HepG2 (cell line): ENCODE measurements around the gene SENP7. TPM values are rescaled to one million over a fixed set of nuclear protein-coding genes. Genes with fewer than 3 reads are reported as not detected.

ENCODE experiments used
- ATAC-seq: fragments of 200-7000 bp; cut with Tn5 transposase; 3 replicates; pipeline ENCODE4 v1.9.1; 2020; ENCODE audit warnings: mild to moderate bottlenecking, moderate library complexity
- BruUV-seq: library from RNA; stranded (reverse); fragments of 400-500 nt; replicated peaks from 2 replicates; lab custom pipeline; 2021; lab: Mats Ljungman, UMichigan
- CTCF ChIA-PET: fragments of 300-600 bp; formaldehyde crosslinking; extraction: SDS; loops from one replicate; lab custom pipeline; 2021; ENCODE audit warnings: low total read pairs, inconsistent platforms, low intra/inter-chr PET ratio; lab: Yijun Ruan, JAX
- POLR2A ChIA-PET: fragments of 350-600 bp; sonication (Branson Sonifier 250); formaldehyde crosslinking; loops from one replicate; lab custom pipeline; 2020; ENCODE audit warnings: antibody characterized with exemption, inconsistent platforms; lab: Yijun Ruan, JAX
- DNase-seq: peaks from one replicate; pipeline ENCODE4 v3.0.0-alpha.2; 2015; ENCODE audit warnings: low spot score
- FAIRE-seq: peaks from 3 replicates; lab custom pipeline; 2011; peaks lifted over from hg19 to GRCh38; lab: Jason Lieb, UNC
- H2AFZ ChIP-seq: one replicate; pipeline ENCODE4 v1.6.1; 2011; ENCODE audit warnings: low read length, inconsistent platforms
- H3K27ac ChIP-seq: fragments of 300-600 bp; 3 replicates; pipeline ENCODE4 v1.8.0; 2011; ENCODE audit warnings: mixed run types, mild to moderate bottlenecking, mixed read lengths, low read length, inconsistent platforms; ENCODE audit not compliant: insufficient read depth; ENCODE audit errors: extremely low read length
- H3K27me3 ChIP-seq, 2 experiments: fragments of 200-600 bp in 1 of 2; 2 replicates in 1 of 2; 3 replicates in 1 of 2; pipeline versions ENCODE4 v1.6.0 to v1.8.0; 2011; ENCODE audit warnings: low read length in 2 of 2, mild to moderate bottlenecking in 2 of 2, moderate library complexity in 2 of 2, inconsistent platforms in 1 of 2; ENCODE audit not compliant: insufficient read depth in 2 of 2, control insufficient read depth in 1 of 2
- H3K36me3 ChIP-seq, 2 experiments: fragments of 200-600 bp in 1 of 2; replicated peaks in 1 of 2; 2 replicates in 1 of 2; 3 replicates in 1 of 2; pipeline versions ENCODE4 v1.5.1 to v1.8.0; 2011; ENCODE audit warnings: low read length in 2 of 2, inconsistent platforms in 1 of 2; ENCODE audit not compliant: insufficient read depth in 2 of 2, control insufficient read depth in 1 of 2
- H3K4me1 ChIP-seq: 2 replicates; pipeline ENCODE4 v1.5.1; 2012; ENCODE audit warnings: low read length, inconsistent platforms; ENCODE audit not compliant: insufficient read depth
- H3K4me2 ChIP-seq: 2 replicates; pipeline ENCODE4 v1.6.0; 2011; ENCODE audit warnings: low read depth, low read length, inconsistent platforms
- H3K4me3 ChIP-seq, 3 experiments: fragments of 200-600 bp in 1 of 3; sonication (generic), shearing (Covaris generic) in 1 of 3; replicated peaks in 1 of 3; 2 replicates each; pipeline ENCODE4 v1.5.1; 2011 to 2016; ENCODE audit warnings: low read length in 3 of 3, inconsistent platforms in 2 of 3, low read depth in 2 of 3, mild to moderate bottlenecking in 2 of 3, control low read depth in 1 of 3, mixed read lengths in 1 of 3; ENCODE audit not compliant: insufficient read depth in 1 of 3
- H3K79me2 ChIP-seq: one replicate; pipeline ENCODE4 v1.6.1; 2011; ENCODE audit warnings: low read length, inconsistent platforms; ENCODE audit not compliant: insufficient read depth
- H3K9ac ChIP-seq: 2 replicates; pipeline ENCODE4 v1.6.0; 2011; ENCODE audit warnings: mild to moderate bottlenecking, low read depth, low read length, inconsistent platforms; ENCODE audit not compliant: insufficient read depth
- H3K9me3 ChIP-seq: 2 replicates; pipeline ENCODE4 v1.5.1; 2012; ENCODE audit warnings: mild to moderate bottlenecking, low read length
- H4K20me1 ChIP-seq: 2 replicates; pipeline ENCODE4 v1.6.0; 2011; ENCODE audit warnings: inconsistent platforms, mild to moderate bottlenecking, low read length, moderate library complexity; ENCODE audit not compliant: insufficient read depth
- HNRNPUL1 ChIP-seq: fragments of 200-400 bp; formaldehyde crosslinking; IDR thresholded peaks from 2 replicates; pipeline ENCODE4 v1.6.1; 2017; ENCODE audit warnings: low read depth, mild to moderate bottlenecking, low read length, moderate library complexity
- MEIS1 ChIP-seq: sonication (generic); formaldehyde crosslinking; IDR thresholded peaks from 2 replicates; pipeline ENCODE4 v1.9.0; 2021; ENCODE audit warnings: mild to moderate bottlenecking, missing genetic modification reagents, moderate library complexity, borderline replicate concordance
- MXI1 ChIP-seq: IDR thresholded peaks from 3 replicates; pipeline ENCODE4 v1.6.1; 2012; ENCODE audit warnings: low read depth, low read length, inconsistent platforms, borderline replicate concordance
- STAG1 ChIP-seq: sonication (generic); formaldehyde crosslinking; IDR thresholded peaks from 2 replicates; pipeline ENCODE4 v1.4.0; 2020; ENCODE audit warnings: missing genetic modification reagents
- TFDP1 ChIP-seq: IDR thresholded peaks from 2 replicates; pipeline ENCODE4 v1.6.1; 2016; ENCODE audit warnings: missing compliant biosample characterization, missing genetic modification reagents, borderline replicate concordance
- ZNF17 ChIP-seq: sonication (generic); formaldehyde crosslinking; IDR thresholded peaks from 2 replicates; pipeline ENCODE4 v1.5.0; 2020; ENCODE audit warnings: mild to moderate bottlenecking, missing genetic modification reagents
- ZNF496 ChIP-seq: sonication (generic); formaldehyde crosslinking; IDR thresholded peaks from 2 replicates; pipeline ENCODE4 v1.8.1; 2023; ENCODE audit warnings: mild to moderate bottlenecking, moderate library complexity, missing genetic modification reagents; ENCODE audit not compliant: insufficient replicate concordance
- ZNF501 ChIP-seq: sonication (generic); formaldehyde crosslinking; IDR thresholded peaks from 2 replicates; pipeline ENCODE4 v1.5.1; 2020; ENCODE audit warnings: mild to moderate bottlenecking, moderate library complexity, missing genetic modification reagents
- ZSCAN30 ChIP-seq: sonication (generic); formaldehyde crosslinking; IDR thresholded peaks from 2 replicates; pipeline ENCODE4 v1.5.0; 2020; ENCODE audit warnings: mild to moderate bottlenecking, missing genetic modification reagents
- WGBS: methylation state at CpG from one replicate; pipeline ENCODE4 v1.1.6; 2017; ENCODE audit warnings: low lambda C conversion rate; 5-methylcytosine and 5-hydroxymethylcytosine counted together
- in situ Hi-C: cut with HindIII; loops from 2 replicates; pipeline ENCODE4 v1.10.0; 2017; ENCODE audit warnings: low pct_unique_long_range_greater_than_20kb; ENCODE audit not compliant: extremely low pct_ligation_motif_present
- intact Hi-C: fragments of 100-400 bp; cut with micrococcal nuclease; formaldehyde crosslinking; loops from one replicate; pipeline ENCODE4 v1.10.0; 2022; ENCODE audit not compliant: unreplicated experiment
- polyA plus RNA-seq, 8 experiments: library from polyadenylated mRNA; depleted of rRNA in 3 of 8; stranded (reverse) in 7 of 8; unstranded in 1 of 8; fragments of >200 nt; fragmentation: Illumina TruSeq in 4 of 8; extraction: Trizol in 4 of 8; gene quantifications; 2 replicates each; pipeline versions ENCODE4 v1.2.1 to v1.2.3, GENCODE V29; 2011 to 2016; ENCODE audit warnings: low read depth in 4 of 8, missing spikeins in 1 of 8, mixed read lengths in 1 of 8; ENCODE audit not compliant: insufficient read depth in 1 of 8
- total RNA-seq, 5 experiments: library from RNA; depleted of rRNA; stranded (reverse); fragments of >200 nt; fragmentation: Illumina TruSeq; extraction: Trizol; gene quantifications; 2 replicates each; pipeline ENCODE4 v1.2.3, GENCODE V29; 2016; ENCODE audit warnings: low read depth in 1 of 5
- TF ChIP-seq, protein P1 (sequence below): sonication (generic); formaldehyde crosslinking; IDR thresholded peaks from 2 replicates; pipeline ENCODE4 v1.5.0; 2020; ENCODE audit warnings: mild to moderate bottlenecking, missing genetic modification reagents, moderate library complexity
- TF ChIP-seq, protein P2 (sequence below): sonication (generic); formaldehyde crosslinking; conservative IDR thresholded peaks from 2 replicates; pipeline ENCODE4 v1.4.0; 2020; ENCODE audit warnings: missing genetic modification reagents

Gene SENP7
- total and polyA plus RNA-seq, 2 of the 13 experiments (the other 11 are each of a cell fraction or from before 2014, with no cell fraction given) = 9.1 to 10.3 TPM

GRCh38 chr3:101495552-101495951 is 17.5 kb downstream of the SENP7 start:
- TF ChIP-seq MEIS1 (no peak), MXI1 (no peak), ZNF501 (CRISPR knock-in tag) (no peak), ZSCAN30 (CRISPR knock-in tag) (no peak), ZNF496 (CRISPR knock-in tag) (no peak), HNRNPUL1 (no peak), TFDP1 (CRISPR knock-in tag) (no peak), STAG1 (CRISPR knock-in tag) (peak; percentile 43), ZNF17 (CRISPR knock-in tag) (no peak)
- TF ChIP-seq, protein P1, sequence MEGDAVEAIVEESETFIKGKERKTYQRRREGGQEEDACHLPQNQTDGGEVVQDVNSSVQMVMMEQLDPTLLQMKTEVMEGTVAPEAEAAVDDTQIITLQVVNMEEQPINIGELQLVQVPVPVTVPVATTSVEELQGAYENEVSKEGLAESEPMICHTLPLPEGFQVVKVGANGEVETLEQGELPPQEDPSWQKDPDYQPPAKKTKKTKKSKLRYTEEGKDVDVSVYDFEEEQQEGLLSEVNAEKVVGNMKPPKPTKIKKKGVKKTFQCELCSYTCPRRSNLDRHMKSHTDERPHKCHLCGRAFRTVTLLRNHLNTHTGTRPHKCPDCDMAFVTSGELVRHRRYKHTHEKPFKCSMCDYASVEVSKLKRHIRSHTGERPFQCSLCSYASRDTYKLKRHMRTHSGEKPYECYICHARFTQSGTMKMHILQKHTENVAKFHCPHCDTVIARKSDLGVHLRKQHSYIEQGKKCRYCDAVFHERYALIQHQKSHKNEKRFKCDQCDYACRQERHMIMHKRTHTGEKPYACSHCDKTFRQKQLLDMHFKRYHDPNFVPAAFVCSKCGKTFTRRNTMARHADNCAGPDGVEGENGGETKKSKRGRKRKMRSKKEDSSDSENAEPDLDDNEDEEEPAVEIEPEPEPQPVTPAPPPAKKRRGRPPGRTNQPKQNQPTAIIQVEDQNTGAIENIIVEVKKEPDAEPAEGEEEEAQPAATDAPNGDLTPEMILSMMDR = peak; percentile 46
- TF ChIP-seq, protein P2, sequence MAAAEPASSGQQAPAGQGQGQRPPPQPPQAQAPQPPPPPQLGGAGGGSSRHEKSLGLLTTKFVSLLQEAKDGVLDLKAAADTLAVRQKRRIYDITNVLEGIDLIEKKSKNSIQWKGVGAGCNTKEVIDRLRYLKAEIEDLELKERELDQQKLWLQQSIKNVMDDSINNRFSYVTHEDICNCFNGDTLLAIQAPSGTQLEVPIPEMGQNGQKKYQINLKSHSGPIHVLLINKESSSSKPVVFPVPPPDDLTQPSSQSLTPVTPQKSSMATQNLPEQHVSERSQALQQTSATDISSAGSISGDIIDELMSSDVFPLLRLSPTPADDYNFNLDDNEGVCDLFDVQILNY (CRISPR knock-in tag) = no peak
- TF ChIP-seq, all 625 proteins: peak for 2
- Histone ChIP-seq H3K27ac (no peak overlapping the region), H3K4me1 (peaks cover 7% of the 10 kb centered on the region), H4K20me1 (no peaks in the 10 kb centered on the region), H2AFZ (no peak overlapping the region), H3K9ac (no peak overlapping the region), H3K27me3 (no peaks in the 10 kb centered on the region), H3K4me2 (no peak overlapping the region), H3K36me3 (peaks cover 0 to 6% of the 10 kb centered on the region in 2 experiments; a peak in 2 of 5 replicates), H3K9me3 (no peaks in the 10 kb centered on the region), H3K79me2 (no peaks in the 10 kb centered on the region), H3K4me3 (no peak overlapping the region)
- in situ Hi-C loops (no loop called here), intact Hi-C loops (loop anchor here (5.0 kb wide), 1 partner anchor 67 kb away; the partner anchor contains the start of gene TRMT10C)
- DNase-seq = no peak
- FAIRE-seq = no peak
- ATAC-seq = peak; percentile 80
- CTCF ChIA-PET = no interaction called here
- WGBS = 63% methylated on average over 4 of the region's 4 CpGs
- POLR2A ChIA-PET = no interaction called here
- BruUV-seq = no TSS peak
